GM12873 (cell line): Measurements from ENCODE around the gene ATP5F1D.

Experiments used
- CTCF ChIP-seq: IDR thresholded peaks from 2 replicates; pipeline ENCODE4 v1.5.1; 2012; ENCODE audit warnings: low read depth, mild to moderate bottlenecking, moderate library complexity, low read length, control low read depth; ENCODE audit not compliant: insufficient read depth; ENCODE audit errors: missing control alignments

The ATP5F1D gene

DNA sequence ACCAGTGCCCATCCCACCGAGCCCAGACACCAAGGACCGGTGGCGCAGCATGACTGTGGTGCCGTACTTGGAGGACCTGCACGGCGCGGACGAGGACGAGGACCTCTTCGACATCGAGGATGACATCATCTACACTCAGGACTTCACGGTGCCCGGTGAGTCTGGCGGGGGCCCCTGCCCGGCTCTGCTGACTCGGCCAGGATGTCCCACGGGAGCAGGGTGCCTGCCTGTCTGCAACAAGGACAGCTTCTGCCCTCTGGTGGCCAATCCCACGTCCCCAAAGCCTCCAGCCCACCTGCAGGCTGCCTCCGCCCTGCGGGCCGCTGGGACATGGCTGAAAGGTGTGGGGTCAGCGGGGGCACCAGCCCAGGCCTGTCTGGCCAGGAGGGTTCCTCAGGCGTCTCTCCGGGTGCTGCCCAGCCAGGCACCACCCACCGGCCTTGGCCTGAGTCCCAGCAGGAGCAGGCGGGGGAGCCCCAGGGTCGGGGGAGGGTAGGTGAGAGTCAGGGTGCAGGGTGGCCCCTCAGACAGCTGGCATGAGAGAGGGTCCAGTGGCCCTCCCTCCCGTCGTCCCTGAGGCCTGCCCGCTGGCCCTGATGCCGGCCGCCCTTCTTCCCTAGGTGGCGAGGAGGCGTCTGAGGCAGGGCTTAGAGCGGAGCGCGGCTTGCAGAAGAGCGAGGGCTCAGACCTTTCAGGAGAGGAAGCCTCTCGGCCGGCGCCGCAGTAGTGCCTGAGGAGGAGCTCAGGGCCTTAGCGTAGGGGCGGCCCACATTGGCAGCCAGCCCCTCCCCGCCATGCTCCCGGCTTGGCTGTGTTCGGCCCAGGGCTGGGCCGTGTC, 18.3 kb upstream of the ATP5F1D start:
- TF ChIP-seq CTCF: peak; percentile 64

GRCh38 chr19:1224047-1224825, 17.3 kb upstream of the ATP5F1D start:
- no peak for TF ChIP-seq CTCF

DNA sequence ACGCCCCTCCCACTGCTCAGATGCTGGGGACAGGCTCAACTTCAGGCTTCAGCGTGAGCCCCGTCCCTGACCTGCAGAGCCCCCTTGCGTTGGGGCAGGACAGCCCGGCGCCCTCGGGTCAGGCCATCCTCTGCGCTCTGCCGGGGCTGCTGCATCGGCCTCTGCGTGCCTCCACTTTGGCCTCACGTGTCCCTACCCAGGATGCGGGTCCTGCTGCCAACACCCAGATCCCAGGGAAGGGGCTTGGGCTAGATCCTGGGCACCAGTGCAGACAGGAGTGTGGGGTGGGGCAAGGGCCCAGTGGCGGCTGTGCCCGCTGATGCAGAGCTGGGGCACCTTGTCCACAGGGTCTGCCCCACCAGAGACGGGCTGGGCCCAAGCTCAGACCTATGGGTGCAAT, 16.7 kb upstream of the ATP5F1D start:
- no peak for TF ChIP-seq CTCF

DNA sequence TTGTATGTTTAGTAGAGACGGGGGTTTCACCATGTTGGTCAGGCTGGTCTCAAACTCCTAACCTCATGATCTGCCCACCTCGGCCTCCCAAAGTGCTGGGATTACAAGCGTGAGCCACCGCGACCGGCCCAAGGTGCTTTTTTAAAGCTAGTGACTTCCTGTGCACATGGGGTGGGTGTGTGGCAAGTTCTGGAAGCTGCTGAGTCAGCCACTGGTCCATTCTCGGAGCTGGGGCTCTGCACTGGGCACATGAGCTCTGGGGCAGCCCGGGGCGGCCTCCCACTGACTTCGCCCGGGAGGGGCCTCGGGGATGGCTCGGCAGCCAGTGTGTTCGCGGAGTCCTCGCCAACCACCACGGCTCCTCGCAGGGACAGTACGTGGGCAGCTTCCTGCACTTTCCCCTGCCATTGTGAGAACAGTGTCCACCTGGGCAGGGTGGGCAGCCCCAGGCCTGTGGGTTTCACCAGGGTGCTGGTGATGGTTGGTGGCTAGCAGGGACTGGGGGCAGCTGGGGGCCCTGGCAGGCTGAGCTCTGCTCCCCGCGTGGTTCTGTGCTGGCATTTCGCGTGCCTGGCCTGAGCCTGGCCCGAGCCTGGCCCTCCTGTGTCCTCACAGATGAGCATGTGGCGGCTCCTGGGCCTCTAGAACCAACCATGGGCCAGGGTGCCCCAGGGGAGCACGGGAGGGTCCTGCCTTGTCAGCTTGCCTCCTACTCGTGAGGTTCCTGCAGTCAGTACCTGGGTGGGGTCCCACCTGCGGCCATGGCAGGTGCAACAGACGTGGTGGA, 15.9 kb upstream of the ATP5F1D start:
- TF ChIP-seq CTCF: no peak

DNA sequence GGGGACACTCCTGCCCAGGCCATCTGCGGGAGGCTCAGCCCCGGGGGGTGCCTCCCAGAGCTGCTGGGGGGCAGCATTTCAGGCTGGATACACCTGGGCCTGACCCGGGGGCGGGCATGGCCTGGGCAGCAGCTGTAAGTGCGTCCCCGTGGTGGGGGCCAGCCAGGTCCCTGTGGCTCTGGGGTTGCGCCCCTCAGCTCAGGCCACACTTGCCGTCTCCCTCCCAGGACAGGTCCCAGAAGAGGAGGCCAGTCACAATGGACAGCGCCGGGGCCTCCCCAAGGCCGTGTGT, 15.4 kb upstream of the ATP5F1D start:
- no peak for TF ChIP-seq CTCF

DNA sequence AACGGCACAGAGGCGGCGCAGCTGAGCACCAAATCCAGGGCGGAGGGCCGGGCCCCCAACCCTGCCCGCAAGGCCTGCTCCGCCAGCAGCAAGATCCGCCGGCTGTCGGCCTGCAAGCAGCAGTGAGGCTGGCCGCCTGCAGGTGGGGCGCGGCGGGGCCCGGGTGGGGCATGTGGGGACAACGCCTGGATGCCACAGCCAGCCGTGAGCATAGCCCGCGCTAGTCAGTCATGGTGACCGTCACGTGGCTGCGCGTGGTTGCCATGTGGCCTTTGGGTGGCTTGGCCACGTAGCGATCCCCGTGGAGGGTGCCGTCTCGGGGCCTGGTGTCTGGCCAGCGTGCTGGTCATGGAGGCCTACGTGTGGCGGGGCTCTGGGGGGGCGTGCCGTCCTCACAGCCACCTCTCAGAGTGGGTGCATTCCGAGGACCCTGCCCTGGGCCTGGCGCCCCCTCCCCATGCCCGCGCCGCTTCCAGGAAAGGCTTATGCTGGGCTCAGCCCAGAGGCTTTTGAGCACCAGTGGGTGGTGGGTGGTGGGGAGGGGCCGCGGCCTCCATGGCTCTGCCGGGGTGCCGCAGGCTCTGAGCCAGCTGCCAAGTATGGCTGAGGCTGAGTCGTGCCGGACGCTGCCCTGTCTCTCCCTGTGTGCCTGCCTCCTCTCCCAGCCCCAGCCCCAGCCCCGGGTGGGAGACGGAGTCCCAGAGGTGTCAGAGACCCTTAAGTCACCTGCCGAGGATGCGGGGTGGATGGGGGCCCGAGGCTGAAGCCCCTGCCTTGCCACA, 14.8 kb upstream of the ATP5F1D start:
- no peak for TF ChIP-seq CTCF
